ENCODE measurements around the gene MAX. TPM values are rescaled to one million over a fixed set of nuclear protein-coding genes. Genes with fewer than 3 reads are reported as not detected.

The MAX gene
- total and polyA plus RNA-seq, 2 of the 4 experiments (the other 2 are of a cell fraction) = 45.2 to 51.8 TPM

DNA sequence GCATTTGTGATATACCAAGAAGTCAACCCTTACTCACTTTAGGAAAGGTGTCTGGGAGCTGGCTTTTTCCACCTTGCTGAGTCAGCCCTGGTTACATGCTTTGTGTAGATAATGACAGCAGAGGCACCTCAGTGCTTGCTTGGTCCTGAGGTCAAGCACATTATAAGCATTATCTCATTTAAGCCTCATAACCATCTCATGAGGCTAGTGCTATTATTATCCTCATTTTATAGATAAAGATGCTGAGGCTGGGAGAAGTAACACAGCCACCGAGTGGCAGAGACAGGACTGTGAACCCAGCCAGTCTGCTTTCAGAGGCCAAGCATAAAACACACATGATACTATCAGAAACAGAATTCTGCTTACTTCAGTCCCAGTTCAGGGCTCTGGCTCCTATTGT, 29.4 kb downstream of the MAX start:
- no peak overlapping the region for H3K27ac ChIP-seq (ENCODE audit: insufficient read depth, low read length)
- ChIA-PET POLR2A (ENCODE audit: unreplicated experiment) (no interaction called here), CTCF (interaction anchor here (0.7 kb wide), 1 partner anchor 79 kb away, joined by 3 read pairs; no protein-coding TSS in a partner anchor)
- no peak overlapping the region for H3K23ac ChIP-seq (ENCODE audit: low read depth, low read length)
- no peak overlapping the region for H2AK5ac ChIP-seq (ENCODE audit: low read depth, low read length)
- no peak overlapping the region for H3K56ac ChIP-seq (ENCODE audit: extremely low read depth, insufficient read depth, low read length)
- no peak overlapping the region for H2BK15ac ChIP-seq (ENCODE audit: low read depth, low read length)
- WGBS, 2 experiments (ENCODE audit: extremely low coverage in 2 of 2, insufficient read length in 1 of 2) = no CpG with 5 or more reads among the region's 1 CpG
- no peak overlapping the region for H3K4me3 ChIP-seq (ENCODE audit: insufficient read depth, low read depth, low read length)
- no peak overlapping the region for H3K18ac ChIP-seq (ENCODE audit: low read depth, low read length)
- H4K5ac ChIP-seq (ENCODE audit: low read depth, low read length) = no peak overlapping the region
- in situ Hi-C loops (cut with MboI; ENCODE audit: low sequenced_read_pairs) = no loop called here
- no peak overlapping the region for H2BK120ac ChIP-seq (ENCODE audit: low read depth, low read length)
- H3K27me3 ChIP-seq (ENCODE audit: control insufficient read depth, insufficient read depth, low read length) = no peaks in the 10 kb centered on the region
- TF ChIP-seq, protein P1, sequence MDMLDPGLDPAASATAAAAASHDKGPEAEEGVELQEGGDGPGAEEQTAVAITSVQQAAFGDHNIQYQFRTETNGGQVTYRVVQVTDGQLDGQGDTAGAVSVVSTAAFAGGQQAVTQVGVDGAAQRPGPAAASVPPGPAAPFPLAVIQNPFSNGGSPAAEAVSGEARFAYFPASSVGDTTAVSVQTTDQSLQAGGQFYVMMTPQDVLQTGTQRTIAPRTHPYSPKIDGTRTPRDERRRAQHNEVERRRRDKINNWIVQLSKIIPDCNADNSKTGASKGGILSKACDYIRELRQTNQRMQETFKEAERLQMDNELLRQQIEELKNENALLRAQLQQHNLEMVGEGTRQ (IDR thresholded peaks at IDR 0.05; ENCODE audit: low read depth, low read length) = no peak
- no peak for TF ChIP-seq FOS (IDR thresholded peaks at IDR 0.05; ENCODE audit: low read depth, low read length)
- no peak for TF ChIP-seq POLR2A (IDR thresholded peaks at IDR 0.05; ENCODE audit: low read depth, low read length)
- no peak for TF ChIP-seq MAZ (IDR thresholded peaks at IDR 0.05; ENCODE audit: borderline replicate concordance, low read depth, low read length)
- no peak for TF ChIP-seq MAFK (IDR thresholded peaks at IDR 0.05; ENCODE audit: low read depth, low read length)
- no peak for TF ChIP-seq MXI1 (IDR thresholded peaks at IDR 0.05; ENCODE audit: borderline replicate concordance, low read depth, low read length)
- TF ChIP-seq RAD21 (IDR thresholded peaks at IDR 0.05; ENCODE audit: low read length) = no peak
- no peak for TF ChIP-seq RFX5 (IDR thresholded peaks at IDR 0.05; ENCODE audit: low read depth, low read length)
- no peak for TF ChIP-seq CEBPB (IDR thresholded peaks at IDR 0.05; ENCODE audit: low read depth, low read length)
- no peak for TF ChIP-seq NFE2L2 (IDR thresholded peaks at IDR 0.05; ENCODE audit: low read depth, low read length)
- no peak for TF ChIP-seq CHD1 (IDR thresholded peaks at IDR 0.05; ENCODE audit: low read depth, low read length)
- no peak for TF ChIP-seq SMC3 (IDR thresholded peaks at IDR 0.05; ENCODE audit: low read depth, low read length)
- no peak for TF ChIP-seq CTCF (conservative IDR thresholded peaks at IDR 0.05; ENCODE audit: low read depth, low read length)
- no peak for TF ChIP-seq RCOR1 (IDR thresholded peaks at IDR 0.05; ENCODE audit: insufficient replicate concordance, low read length)
- no peak for TF ChIP-seq BHLHE40 (IDR thresholded peaks at IDR 0.05; ENCODE audit: low read depth, low read length)
- TF ChIP-seq, protein P2, sequence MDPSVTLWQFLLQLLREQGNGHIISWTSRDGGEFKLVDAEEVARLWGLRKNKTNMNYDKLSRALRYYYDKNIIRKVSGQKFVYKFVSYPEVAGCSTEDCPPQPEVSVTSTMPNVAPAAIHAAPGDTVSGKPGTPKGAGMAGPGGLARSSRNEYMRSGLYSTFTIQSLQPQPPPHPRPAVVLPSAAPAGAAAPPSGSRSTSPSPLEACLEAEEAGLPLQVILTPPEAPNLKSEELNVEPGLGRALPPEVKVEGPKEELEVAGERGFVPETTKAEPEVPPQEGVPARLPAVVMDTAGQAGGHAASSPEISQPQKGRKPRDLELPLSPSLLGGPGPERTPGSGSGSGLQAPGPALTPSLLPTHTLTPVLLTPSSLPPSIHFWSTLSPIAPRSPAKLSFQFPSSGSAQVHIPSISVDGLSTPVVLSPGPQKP (IDR thresholded peaks at IDR 0.05; ENCODE audit: borderline replicate concordance, low read depth, low read length) = no peak
- DNase-seq = no peak
- no peak overlapping the region for H3K4ac ChIP-seq (ENCODE audit: low read depth, low read length)
- H3K4me2 ChIP-seq (ENCODE audit: low read depth, low read length) = no peak overlapping the region
- no TSS peak for BruUV-seq (replicated peaks)
- H3K9ac ChIP-seq (ENCODE audit: low read depth, low read length) = no peak overlapping the region
- H2BK20ac ChIP-seq (ENCODE audit: low read depth, low read length) = no peak overlapping the region
- no peak overlapping the region for H2AK9ac ChIP-seq (replicated peaks; ENCODE audit: low read depth, low read length, poor library complexity)
- no peak overlapping the region for H2AFZ ChIP-seq (replicated peaks; ENCODE audit: low read length, poor library complexity)
- peaks cover 16% of the 10 kb centered on the region for H4K20me1 ChIP-seq (ENCODE audit: insufficient read depth, low read length)
- dilution Hi-C loops (cut with HindIII; ENCODE audit: low sequenced_read_pairs, unreplicated experiment) = no loop called here
- H3K4me1 ChIP-seq (ENCODE audit: control insufficient read depth, insufficient read depth, low read length) = no peaks in the 10 kb centered on the region
- no peak overlapping the region for H4K8ac ChIP-seq (ENCODE audit: low read depth in 2 of 2, low read length in 2 of 2)
- intact Hi-C loops (cut with micrococcal nuclease) = no loop called here
- H3K36me3 ChIP-seq (ENCODE audit: control insufficient read depth, insufficient read depth, low read length) = peaks cover 43% of the 10 kb centered on the region
- no peak overlapping the region for H2BK5ac ChIP-seq (ENCODE audit: low read depth, low read length, poor library complexity, severe bottlenecking)
- H3K79me1 ChIP-seq (ENCODE audit: low read depth in 1 of 2, low read length in 2 of 2) = peaks cover 0 to 41% of the 10 kb centered on the region in 2 experiments; a peak in 3 of 4 replicates
- no peaks in the 10 kb centered on the region for H3K9me3 ChIP-seq (ENCODE audit: control insufficient read depth, insufficient read depth, low read length)
- H3K9me1 ChIP-seq (ENCODE audit: insufficient read depth, low read length) = peaks cover 14% of the 10 kb centered on the region
- ATAC-seq (ENCODE audit: low read depth) = no peak
- H4K91ac ChIP-seq (ENCODE audit: insufficient read depth, low read depth, low read length) = no peak overlapping the region
- H3K14ac ChIP-seq (replicated peaks; ENCODE audit: low read depth, low read length) = no peak overlapping the region

Measured in IMR-90 (cell line).